GM18511 (cell line): ENCODE measurements around the gene CERS1.

Experiments
- ATAC-seq: cut with Tn5 transposase; IDR thresholded peaks from one replicate; pipeline ENCODE4 v1.9.1; 2021; ENCODE audit warnings: mild to moderate bottlenecking, moderate library complexity; ENCODE audit not compliant: unreplicated experiment

CERS1 gene

DNA sequence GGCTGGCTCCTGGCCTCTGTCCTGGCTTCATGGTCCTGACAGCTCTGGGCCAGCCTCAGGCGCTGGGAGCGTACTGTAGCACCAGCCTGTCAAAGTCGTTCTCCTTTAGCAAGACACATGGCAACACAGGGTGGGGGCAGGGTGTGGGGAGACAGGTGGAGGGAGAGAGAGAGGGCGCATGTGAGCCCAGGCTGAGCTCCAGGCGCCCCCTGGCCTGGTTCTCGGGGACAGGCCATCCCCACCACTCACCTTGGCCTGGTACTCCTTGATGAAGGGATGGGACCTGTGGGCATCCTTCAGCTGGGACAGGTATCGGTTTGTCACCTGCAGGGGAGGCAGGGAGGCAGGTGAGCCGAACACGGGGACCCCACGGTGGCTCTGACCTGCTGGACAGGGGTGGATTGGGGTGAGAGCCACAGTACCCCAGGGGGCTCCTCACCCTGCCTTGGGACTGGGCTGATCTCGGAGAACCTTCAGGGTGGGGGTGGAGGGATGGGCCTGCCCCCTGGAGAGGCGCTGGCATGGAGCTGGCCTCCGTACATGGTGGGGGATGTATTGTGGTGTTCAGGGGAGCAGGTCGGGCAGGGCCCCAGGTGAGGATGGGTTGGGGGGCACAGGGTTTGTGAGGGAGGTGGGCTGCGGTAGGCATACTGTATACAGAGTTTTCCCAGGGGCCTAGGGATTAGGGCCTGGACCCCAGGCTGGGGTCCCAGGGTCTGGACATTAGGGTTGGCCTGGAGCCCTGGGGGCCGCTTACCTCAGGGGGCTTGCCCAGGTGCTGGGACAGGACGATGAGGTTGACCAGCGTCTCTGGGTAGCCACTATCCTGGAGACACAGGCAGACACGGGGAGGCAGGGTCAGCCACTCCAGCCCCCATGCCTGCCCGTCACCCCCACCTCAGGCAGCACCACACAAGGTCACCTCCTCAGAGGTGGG lies 3.9 kb upstream of the CERS1 start:
- no peak for ATAC-seq

DNA sequence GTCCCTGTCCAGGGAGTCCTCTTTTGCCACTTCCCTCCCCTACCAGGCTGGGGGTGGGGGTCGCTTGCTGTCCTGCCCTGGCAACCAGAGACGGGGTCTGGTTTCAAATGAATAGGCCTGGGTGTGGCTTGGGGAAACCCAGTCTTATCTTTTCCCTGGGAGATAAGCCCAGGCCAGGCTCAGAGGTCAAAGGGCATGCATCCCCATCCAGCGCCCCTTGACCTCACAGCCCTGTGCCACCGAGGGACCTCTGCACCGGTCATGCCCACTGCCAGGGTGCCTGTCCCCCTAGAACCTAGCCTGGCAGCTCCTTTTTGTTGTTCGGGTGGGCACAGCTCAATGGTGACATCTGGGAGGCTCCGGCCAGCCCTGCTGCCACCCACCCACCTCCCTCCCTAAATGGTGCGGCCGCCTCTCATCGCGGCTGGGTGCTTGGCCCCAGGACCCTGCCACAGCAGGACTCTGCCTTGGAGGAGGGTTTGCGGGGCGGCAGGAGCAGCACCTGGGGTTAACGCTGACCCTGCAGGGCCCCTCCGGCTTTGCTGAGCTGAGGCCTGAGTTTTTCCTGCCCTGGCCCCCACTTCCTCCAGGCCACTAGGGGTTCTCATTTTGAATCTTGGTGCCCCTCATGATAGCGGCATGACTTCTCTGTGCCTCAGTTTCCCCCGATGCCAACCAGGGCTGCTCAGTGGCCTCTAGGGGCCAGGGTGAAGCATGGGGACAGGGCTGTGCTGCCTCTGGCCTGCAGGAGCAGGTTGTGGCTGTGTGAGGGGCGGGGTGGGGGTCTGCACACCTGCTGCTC lies 2.9 kb upstream of the CERS1 start:
- ATAC-seq, result no peak

DNA sequence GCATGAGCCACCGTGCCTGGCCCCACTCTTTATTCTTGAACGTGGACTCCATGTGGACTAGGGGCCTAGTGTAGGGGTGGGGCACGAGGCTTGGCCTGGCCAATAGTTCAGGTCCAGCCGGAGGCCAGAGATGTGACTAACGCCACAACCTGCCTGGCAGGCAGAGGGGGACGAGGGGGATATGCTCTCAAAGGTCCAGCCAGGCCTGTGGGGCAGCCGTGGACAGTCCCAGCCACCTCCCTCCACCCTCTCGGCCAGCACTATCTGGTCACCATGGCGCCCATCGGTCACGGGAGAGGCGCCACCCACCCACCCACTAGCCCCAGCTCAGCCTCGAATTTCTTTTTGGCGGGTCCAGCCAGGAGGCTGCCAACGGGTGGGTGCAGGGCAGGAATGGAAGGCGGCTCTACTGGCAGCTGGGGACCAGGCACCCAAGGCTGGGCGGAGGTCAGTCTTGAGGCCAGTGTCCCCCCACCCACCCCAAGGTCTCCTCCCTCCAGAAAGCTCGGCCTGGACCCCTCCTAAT lies 2.2 kb upstream of the CERS1 start:
- ATAC-seq, result no peak

DNA sequence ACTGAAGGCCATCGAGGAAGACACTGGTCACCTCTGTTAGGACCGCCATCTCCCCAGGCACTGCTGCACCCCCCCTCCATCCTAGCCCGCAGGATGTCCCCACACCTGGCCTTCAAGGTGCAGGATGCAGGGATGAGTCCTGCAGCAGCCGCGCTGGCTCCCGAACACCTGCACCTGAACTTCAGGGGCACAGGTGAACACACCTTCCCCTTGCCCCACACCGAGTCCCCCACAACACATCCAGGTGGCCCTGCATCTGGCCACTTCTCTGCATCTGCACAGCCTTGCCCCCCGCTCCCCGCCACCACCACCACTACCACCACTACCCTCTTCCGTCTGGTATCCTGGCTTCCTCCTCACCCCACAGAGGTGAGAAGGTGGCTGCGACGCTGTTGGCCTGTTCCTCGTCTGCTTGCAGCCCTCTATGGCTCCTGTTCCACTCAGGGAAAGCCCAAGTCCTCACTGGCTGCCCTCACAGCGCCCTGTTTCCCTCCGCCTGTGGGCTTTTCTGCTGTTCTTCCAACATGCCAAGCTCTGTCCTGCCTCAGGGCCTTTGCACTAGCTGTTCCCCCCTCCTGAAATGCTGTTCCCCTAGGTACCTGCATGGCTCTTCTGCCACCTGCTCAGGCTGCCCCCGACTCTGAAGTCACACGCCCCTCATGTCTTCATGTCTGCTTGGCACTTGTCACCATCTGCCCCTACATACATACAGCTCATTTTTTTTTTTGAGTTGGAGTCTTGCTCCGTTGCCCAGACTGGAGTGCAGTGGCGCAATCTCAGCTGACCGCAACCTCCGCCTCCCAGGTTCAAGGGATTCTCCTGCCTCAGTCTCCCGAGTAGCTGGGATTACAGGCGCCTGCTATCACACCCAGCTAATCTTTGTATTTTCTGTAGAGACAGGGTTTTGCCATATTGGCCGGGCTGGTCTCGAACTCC lies 1.4 kb upstream of the CERS1 start:
- no peak for ATAC-seq

DNA sequence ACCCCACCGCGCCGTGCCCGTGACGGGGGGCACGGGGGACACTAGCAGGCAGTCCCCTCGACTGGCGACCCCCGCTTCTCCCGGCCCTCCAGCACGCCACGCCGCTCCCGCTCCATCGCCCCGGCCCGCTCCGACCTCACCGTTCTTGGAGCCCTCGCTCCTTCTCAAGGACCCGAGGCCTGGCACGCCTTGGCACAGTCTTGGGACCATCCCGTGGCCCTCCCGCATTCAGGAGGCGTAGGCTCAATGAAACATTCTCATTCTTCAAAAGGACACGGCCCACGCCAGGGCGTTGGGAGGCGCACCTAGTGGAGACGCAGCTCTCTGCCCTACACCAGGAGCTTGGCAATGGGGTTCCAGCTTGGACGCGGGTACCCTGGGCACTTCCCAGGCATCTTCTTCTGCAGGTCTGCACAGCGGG lies 473 bp upstream of the CERS1 start:
- ATAC-seq, result no peak

DNA sequence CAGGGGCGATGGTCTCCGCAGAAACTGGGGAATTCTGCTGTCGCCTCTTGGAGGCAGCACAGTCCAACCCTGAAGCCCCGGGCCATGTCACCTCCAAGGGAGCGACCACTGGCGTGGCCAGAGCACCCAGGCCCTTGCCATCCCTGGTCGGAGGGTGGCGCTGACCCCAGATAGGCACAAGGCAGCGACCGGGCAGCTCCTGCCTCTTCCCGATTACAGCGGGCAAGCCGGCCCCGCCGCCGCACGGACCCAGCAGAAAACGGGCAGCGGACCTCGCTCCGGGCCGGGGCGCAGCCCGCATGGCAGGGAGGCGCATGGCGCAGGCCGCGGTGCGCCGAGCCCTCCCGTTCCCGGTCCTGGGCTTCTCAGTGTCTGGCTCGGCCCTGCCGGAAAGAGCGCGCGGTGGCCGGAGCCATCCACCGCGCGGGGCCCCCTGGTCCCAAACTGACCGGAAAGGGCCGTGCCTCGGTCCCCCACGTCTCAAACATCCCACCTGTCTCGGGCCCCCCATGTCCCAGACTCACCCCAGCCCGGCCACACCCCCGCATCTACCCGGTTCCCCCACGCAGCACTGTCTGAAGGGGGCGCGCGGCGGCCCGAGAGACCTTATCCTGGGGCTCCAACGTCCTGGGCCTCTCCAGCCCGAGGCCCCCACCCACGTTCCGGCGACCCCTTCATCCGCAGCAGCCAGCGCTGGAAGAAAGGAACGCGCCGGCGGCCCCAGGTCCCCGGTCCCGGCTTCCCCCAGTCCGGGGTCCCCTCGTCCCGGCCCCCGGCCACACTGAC lies 727 bp downstream of the CERS1 start:
- ATAC-seq, result no peak

DNA sequence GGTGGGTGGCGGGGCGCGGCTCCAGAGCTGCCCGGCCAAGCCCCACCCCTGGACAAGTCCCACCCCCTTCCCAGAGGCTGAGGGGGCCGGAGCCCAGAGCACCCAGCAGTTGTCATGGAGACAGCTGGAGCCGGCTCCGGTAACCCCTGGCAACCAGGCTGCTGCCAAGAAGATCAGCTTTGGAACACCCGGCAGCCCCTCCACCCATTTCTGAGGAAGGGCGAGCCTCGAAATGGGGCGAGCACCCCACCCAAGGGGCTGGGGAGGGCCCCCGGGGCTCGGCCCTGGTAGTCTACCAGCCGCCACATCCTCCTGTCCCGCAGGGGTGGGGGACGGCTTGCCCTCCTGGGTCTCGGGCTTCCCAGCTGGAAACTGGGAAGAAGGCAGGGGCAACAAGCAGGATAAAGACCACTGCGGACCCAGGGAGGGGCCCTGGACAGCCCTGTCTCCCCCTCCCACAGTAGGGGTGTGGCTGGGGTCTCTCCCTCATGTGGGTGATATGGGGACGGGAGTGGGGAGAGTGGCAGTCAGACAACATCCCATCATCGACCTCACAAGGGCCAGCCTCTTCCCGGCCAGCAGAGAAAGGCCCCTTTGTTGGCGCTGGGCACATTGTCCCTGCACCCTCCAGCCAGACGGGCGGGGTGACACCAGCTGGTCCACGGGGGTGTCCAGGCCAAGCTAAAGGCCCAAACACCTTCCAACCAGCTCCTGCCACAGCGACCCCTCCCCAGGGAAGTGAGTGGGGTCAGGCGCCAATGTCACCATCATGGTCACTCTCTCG lies 1.5 kb downstream of the CERS1 start:
- no peak for ATAC-seq

DNA sequence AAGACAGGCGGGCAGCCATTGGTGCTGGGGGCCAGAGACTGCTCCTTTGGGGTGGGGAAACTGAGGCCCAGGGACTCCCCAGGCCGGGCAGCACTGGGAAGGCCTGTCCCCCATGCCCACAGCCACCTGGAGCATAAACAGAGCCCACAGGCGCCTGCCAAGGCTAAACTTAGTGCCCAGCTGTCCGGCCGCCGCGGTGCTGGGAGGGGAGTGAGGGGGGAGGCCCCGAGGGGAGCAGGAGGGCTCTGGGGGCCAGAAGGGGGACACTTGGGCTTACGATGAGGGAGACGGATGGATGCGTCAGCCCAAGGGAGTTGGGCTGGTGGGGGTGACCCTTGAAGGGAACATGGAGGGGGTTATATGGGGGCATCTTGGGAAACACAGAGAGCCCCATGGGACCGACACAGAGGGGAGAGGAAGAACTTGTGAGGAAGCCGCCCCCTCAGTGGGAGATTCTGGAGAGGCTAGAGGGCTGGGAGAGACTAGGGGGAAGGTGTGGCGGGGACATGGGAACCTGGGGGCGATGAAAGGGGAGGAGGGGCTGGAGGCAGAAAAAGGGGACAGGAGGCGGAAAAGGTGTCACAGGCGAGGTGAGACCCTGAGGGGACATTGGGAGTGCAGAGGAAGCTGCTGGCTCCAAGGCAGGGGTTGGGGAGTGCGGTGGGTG lies 2.2 kb downstream of the CERS1 start:
- ATAC-seq, result no peak

DNA sequence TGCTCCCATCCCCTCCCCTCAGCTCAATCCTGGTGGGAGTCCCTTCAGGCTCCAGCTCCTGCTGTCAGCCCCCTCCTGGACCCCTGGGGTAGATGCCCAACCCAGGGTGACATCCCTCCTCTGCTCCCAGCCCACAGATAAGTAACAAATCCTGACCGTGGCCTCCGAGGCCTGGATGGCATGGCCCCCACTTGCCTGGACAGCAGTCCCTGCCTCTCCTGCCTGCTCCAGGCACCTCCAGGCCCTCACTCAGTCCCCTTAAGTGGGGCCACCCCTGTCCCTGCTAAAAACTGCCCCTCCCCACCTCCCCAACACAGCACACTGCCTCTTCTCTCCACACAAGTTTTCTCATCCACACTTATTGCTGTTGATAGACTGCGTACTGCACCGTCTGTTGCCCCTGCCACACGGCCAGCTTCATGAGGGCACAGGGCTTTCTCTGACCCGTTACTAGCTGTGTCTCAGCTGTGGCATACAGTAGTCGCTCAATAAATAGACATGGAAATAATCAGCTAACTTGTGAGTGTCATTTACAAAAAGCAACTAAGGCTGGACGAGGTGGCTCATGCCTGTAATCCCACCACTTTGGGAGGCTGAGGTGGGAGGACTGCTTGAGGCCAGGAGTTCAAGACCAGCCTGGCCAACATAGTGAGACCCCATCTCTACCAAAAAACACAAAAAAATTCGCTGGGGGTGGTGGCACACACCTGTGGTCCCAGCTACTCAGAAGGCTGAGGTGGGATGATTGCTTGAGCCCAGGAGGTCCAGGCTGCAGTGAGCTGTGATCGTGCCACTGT lies 5.8 kb downstream of the CERS1 start:
- no peak for ATAC-seq

DNA sequence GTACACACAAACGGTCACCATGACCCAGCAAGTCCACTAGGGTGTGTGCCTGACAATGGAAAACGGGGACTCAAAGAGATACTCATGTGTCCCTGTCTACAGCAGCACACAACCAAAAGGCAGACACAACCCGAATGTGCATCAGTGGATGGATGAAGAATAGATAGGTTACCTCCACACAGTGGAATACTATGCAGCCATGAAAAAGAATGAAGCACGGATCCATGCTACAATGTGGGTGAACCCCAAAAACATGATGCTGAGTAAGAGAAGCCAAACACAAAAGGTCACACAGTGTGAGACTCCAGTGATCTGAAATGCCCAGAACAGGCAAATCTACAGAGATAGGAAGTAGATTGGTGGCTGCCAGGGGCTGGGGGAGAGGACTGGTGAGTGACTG lies 9.0 kb downstream of the CERS1 start:
- ATAC-seq, result no peak

DNA sequence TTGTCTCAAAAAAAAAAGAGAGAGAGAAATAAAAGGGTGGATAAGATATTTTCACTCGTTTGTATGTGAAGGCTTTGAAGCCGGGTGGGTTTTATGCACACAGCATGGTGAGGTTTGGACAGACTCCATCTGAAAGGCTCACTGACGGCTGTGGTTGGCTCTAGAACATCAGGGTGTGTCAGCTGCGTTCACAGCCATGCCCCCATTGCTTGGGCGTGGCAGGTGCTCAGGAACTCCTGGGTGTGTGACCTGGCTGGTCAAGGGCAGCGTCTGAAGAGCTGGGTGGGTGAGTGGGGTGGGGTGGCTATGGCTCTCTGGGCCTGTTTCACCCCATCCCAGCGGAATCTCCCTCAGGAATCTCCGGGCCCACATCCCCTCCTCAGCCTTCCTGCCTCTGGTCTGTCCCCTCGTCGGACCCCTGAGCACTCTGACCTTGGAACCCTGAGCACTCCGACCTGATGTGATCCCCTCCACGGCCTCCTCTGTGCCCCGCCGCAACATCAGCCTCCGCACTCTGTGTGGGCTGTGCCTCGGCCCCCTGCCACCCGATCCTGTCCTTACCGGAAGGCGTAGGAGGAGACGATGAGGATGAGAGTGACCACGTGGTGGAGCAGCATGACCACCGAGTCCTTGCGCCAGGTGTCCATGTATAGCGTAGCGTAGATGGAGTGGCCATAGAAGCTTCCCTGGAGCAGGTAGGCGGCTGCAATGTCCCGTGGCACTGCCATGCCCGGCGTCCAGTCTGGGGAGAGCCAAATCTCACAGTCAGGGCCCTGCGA lies 12.2 kb downstream of the CERS1 start:
- no peak for ATAC-seq

DNA sequence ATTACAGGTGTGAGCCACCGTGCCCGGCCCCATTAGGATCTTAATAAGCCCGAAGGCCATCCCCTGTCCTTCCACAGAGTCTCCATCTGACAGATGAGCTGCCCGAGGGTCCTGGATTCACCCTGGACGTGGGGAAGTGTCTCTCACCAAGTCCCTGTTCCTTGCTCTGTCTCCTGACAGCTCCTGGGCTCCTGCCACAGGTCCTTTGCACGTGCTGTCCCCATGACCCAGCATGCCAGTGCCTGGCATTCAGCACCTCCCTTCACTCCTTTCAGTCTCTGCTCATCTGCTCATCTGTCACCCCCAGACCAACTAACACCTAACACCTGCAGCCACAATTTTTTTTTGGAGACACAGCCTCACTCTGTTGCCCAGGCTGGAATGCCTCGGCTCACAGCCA lies 14.5 kb downstream of the CERS1 start:
- no peak for ATAC-seq

DNA sequence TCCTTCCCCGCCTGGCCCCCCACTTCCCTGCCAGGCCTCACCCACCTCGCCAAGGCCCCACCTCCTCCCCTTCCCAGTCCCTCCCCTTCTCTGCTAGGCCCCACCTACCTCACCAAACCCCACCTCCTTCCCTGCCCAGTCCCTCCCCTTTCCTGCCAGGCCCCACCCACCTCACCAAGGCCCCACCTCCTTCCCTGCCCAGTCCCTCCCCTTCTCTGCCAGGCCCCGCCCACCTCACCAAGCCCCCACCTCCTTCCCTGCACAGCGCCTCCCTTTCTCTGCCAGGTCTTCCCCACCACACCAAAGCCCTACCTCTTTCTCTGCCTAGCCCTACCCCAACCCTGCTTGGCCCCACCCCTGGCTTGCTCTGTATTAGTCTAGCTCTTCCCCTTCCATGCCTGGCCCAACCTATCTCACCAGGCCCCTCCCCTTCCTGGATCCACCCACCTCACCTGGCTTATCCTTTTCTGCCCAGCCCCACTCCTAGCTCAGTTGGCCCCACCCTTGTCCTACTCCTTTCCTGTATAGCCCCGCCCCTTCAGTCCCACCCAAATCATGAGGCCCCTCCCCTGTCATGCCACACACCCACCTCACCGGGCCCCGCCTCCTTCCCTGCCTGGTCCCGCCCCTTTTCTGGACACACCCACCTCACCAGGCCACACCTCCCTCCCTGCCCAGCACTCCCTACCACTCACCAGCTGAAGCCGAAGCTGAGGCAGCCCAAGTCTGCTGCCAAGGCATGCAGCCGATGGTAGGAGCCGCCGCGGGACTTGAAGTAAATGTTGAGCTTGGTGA lies 16.2 kb downstream of the CERS1 start:
- no peak for ATAC-seq

DNA sequence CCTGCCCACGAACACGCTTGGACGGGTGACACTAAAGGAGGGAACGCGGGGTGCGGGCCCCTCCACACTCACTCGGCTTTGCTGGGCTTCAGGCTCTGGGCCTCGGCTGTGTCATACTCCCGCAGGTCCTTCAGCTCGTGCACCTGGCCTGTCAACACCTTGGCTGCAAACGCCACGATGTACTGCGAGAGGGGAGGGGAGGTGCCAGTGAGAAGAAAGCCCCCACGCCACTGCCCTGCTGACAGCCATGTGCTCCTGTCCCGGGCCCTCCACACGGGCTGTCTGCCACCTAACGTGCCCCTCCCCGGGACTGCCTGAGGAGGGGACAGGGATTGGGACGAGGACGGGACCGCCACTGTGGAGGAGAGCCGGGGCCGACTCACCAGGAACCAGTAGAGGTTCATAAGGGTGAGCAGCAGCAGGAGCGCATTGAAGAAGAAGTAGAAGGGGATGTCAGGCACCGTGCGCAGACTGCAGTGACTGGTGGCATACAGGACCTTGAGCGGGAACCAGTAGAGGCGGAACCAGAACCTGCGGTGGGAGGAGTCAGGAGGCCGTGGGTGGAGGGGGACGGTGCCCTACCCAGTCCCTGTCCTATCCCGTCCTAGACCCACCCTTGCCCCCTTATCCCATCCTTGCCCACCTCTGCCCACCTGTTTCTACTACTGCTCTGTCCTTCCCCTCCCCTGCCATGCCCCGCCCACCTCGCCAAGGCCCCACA lies 16.9 kb downstream of the CERS1 start:
- no peak for ATAC-seq

DNA sequence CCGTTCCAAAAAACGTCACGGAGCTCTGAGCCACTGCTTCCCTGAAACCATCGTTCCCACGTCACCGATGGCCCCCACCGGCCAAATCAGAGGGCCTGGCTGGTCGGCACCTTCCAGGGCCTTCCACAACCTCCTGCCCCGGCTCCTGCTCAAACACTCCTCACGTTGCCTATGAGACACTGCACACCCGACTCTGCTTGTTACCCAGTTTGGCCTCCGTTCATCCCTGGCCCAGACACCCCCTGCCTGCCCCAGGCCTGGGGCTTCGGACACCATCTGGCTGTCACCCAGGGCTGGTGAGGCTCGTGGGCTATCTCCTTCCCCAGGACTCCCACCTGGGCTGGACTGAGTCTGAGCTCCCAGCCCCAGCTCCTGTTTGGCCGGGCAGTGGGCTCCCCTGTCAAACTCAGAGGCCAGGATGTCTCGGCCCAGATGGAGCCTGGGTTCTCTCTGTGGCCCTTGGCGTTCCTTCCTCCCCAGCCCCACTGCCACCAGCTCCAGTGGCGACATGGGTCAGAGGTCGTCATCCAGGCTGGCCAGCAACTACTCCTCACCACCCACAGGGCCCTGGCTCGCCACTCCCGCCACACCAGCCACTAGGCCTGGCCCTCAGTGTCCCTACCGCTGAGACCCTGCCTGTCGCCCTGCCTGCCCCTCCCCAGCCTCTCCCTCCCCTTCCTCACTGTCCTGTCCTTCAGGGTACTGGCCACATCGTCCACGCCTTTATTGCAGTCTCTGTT lies 17.7 kb downstream of the CERS1 start:
- no peak for ATAC-seq
